Thyroid gland (tissue), 4 donors: ENCODE measurements around the gene GPC5.

Experiments used
- CTCF ChIP-seq, 6 experiments: fragments of 200-600 bp in 3 of 6; fragments of 450-650 bp in 3 of 6; sonication (generic) in 3 of 6; IDR thresholded peaks; one replicate each; pipeline ENCODE4 v1.5.1; 2016 to 2019; ENCODE audit warnings: antibody characterized with exemption in 6 of 6, mild to moderate bottlenecking in 2 of 6, inconsistent platforms in 1 of 6, moderate library complexity in 1 of 6
- POLR2A ChIP-seq, 2 donors: fragments of 450-650 bp; IDR thresholded peaks; one replicate each; pipeline ENCODE4 v1.6.1; 2017; ENCODE audit warnings: antibody characterized with exemption in 2 of 2, mild to moderate bottlenecking in 2 of 2, moderate library complexity in 1 of 2

GRCh38 chr13:91710733-91711132 lies 312.3 kb downstream of the GPC5 start:
- TF ChIP-seq CTCF (IDR thresholded peaks at IDR 0.05) (no peak), POLR2A (IDR thresholded peaks at IDR 0.05) (no peak)
